ENCODE results near the gene MAP3K10. TPM values are rescaled to one million over a fixed set of nuclear protein-coding genes. Genes with fewer than 3 reads are reported as not detected.

MAP3K10 gene
- total RNA-seq, 1 donor from 2014 or later, result 20.6 TPM

DNA sequence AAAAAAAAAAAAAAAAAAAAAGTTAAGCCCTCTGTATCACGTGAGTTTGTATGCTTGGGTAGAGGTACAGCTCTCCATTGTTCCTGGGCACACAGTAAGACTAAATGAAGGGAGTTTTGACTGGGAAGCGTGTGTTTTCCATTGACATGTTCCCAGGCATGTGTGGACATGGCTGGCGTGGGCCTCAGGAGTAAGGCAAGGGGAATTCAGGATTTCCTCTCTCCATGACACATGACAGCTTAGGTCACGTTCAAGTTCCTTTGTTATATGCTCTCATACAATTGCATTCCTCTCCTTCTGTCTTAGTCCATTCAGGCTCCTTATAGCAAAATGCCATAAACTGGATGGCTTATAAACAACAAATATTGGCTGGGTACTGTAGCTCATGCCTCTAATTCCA, 17.1 kb upstream of the MAP3K10 start:
- peaks cover 11% of the 10 kb centered on the region for H3K27me3 Mint-ChIP-seq (ENCODE audit: unreplicated experiment)
- no peak for DNase-seq (ENCODE audit: low spot score)

DNA sequence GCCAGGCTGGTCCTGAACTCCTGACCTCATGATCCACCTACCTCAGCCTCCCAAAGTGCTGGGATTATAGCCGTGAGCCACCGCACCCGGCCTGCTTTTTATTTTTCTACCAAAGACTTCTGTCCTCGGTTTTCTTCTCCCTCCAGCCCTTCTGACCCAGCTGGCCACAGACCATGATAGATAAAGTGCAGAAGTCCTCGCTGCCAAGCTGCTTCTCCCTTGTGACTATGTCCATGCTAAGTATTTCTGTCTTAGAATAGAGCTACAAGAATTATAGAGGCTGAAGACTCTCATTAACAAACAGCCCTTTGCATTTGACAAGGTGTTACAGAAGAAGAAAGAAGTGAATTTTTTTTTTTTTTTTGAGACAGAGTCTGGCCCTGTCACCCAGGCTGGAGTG, 15.4 kb upstream of the MAP3K10 start:
- peaks cover under 1% of the 10 kb centered on the region for H3K36me3 Mint-ChIP-seq (ENCODE audit: low read depth, unreplicated experiment)
- DNase-seq (ENCODE audit: low spot score), result no peak
- H3K27me3 Mint-ChIP-seq (ENCODE audit: unreplicated experiment), result peaks cover 6% of the 10 kb centered on the region
- H3K9me3 Mint-ChIP-seq (ENCODE audit: unreplicated experiment), result no peaks in the 10 kb centered on the region
- peaks cover 5% of the 10 kb centered on the region for H3K4me1 Mint-ChIP-seq (ENCODE audit: unreplicated experiment)
- no peak overlapping the region for H3K4me3 Mint-ChIP-seq (ENCODE audit: unreplicated experiment)
- H3K27ac Mint-ChIP-seq (ENCODE audit: unreplicated experiment), result no peak overlapping the region
- TF ChIP-seq, protein P1, sequence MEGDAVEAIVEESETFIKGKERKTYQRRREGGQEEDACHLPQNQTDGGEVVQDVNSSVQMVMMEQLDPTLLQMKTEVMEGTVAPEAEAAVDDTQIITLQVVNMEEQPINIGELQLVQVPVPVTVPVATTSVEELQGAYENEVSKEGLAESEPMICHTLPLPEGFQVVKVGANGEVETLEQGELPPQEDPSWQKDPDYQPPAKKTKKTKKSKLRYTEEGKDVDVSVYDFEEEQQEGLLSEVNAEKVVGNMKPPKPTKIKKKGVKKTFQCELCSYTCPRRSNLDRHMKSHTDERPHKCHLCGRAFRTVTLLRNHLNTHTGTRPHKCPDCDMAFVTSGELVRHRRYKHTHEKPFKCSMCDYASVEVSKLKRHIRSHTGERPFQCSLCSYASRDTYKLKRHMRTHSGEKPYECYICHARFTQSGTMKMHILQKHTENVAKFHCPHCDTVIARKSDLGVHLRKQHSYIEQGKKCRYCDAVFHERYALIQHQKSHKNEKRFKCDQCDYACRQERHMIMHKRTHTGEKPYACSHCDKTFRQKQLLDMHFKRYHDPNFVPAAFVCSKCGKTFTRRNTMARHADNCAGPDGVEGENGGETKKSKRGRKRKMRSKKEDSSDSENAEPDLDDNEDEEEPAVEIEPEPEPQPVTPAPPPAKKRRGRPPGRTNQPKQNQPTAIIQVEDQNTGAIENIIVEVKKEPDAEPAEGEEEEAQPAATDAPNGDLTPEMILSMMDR (IDR thresholded peaks at IDR 0.05; ENCODE audit: unreplicated experiment), result no peak

More for the DNA sequence above, 17.1 kb upstream of the MAP3K10 start:
- TF ChIP-seq, protein P1 (IDR thresholded peaks at IDR 0.05; ENCODE audit: unreplicated experiment), result no peak
- Mint-ChIP-seq H3K27ac (ENCODE audit: unreplicated experiment) (no peak overlapping the region), H3K9me3 (ENCODE audit: unreplicated experiment) (no peaks in the 10 kb centered on the region), H3K4me3 (ENCODE audit: unreplicated experiment) (no peak overlapping the region), H3K4me1 (ENCODE audit: unreplicated experiment) (peaks cover 5% of the 10 kb centered on the region), H3K36me3 (ENCODE audit: low read depth, unreplicated experiment) (peaks cover 3% of the 10 kb centered on the region)

DNA sequence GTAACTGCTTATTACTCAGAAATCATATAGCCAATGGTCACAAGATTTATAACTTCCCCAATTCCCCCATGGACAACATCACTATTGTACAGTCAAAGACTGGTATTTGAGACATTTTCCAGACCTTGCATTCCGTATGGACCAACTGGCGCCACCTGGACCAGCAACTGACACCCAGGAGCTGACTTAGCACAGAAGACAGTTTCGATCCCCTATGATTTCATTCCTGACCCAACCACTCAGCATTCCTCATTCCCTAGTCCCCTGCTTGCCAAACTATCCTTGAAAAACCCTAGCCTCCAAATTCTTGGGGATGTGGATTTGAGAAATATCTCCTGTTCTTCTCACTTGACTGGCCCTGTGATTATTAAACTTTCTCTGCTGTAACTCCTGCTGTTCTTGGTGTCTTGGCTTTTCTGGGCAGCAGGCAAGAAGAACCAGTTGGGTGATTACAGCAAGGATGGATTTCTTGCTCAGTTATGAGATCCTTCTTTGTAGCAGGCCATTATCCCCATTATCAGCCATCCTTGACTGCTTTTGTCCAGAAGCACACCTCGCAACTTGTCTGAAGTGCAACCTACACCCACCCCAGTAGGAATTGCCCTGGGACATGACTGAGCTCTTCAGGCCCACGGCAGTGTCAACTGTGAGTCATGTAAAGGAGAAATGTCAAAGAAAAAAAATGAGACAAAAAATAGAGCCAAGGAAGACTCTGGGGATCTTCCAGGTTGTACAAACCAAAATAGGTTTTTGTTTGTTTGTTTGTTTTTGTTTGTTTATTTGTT, 13.7 kb upstream of the MAP3K10 start:
- peaks cover 5% of the 10 kb centered on the region for H3K27me3 Mint-ChIP-seq (ENCODE audit: unreplicated experiment)
- H3K27ac Mint-ChIP-seq (ENCODE audit: unreplicated experiment), result no peak overlapping the region
- peaks cover 5% of the 10 kb centered on the region for H3K4me1 Mint-ChIP-seq (ENCODE audit: unreplicated experiment)
- H3K36me3 Mint-ChIP-seq (ENCODE audit: low read depth, unreplicated experiment), result no peaks in the 10 kb centered on the region
- H3K9me3 Mint-ChIP-seq (ENCODE audit: unreplicated experiment), result no peaks in the 10 kb centered on the region
- DNase-seq (ENCODE audit: low spot score), result no peak
- TF ChIP-seq, protein P1 (IDR thresholded peaks at IDR 0.05; ENCODE audit: unreplicated experiment), result no peak
- H3K4me3 Mint-ChIP-seq (ENCODE audit: unreplicated experiment), result no peak overlapping the region

DNA sequence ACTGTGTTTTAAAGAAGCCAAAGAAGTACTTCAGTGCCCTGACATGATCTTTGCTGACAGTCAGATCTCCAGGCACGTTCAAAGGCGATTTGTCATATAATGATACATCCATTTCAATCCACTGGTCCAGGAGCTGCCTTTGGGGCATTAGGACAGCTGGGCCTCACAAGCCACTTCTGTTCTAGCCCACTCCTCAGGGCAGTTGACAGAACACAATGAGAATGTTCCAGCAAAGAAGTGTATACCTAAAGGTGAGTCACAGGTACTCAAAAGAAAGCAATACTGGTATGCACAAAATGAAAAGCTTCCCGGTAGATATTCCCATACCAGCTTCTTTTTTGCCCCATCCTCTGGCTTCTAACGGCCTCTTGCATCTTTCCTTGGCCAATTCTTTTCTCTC, 12.5 kb upstream of the MAP3K10 start:
- Mint-ChIP-seq H3K4me3 (ENCODE audit: unreplicated experiment) (no peak overlapping the region), H3K27ac (ENCODE audit: unreplicated experiment) (no peak overlapping the region), H3K27me3 (ENCODE audit: unreplicated experiment) (peaks cover 5% of the 10 kb centered on the region), H3K9me3 (ENCODE audit: unreplicated experiment) (no peaks in the 10 kb centered on the region), H3K4me1 (ENCODE audit: unreplicated experiment) (peaks cover 5% of the 10 kb centered on the region), H3K36me3 (ENCODE audit: low read depth, unreplicated experiment) (no peaks in the 10 kb centered on the region)
- DNase-seq (ENCODE audit: low spot score), result no peak
- TF ChIP-seq, protein P1 (IDR thresholded peaks at IDR 0.05; ENCODE audit: unreplicated experiment), result no peak

DNA sequence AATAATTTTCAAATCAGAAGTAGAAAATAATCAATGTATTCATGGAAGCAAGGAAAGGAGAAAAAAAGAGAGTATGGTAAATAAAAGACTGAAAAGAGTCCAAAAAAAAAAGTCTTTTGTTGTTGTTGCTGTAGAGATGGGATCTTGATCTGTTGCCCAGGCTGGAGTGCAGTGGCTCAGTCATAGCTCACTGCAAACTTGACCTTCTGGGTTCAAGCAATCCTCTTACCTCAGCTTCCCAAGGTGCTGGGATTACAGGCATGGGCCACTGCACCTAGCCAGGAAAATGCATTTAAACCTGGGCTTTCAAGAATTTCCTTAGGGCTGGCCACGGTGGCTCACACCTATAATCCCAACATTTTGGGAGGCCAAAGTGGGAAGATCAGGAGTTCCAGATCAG, 7.0 kb upstream of the MAP3K10 start:
- Mint-ChIP-seq H3K27me3 (ENCODE audit: unreplicated experiment) (no peaks in the 10 kb centered on the region), H3K4me1 (ENCODE audit: unreplicated experiment) (no peaks in the 10 kb centered on the region), H3K4me3 (ENCODE audit: unreplicated experiment) (no peak overlapping the region), H3K9me3 (ENCODE audit: unreplicated experiment) (no peaks in the 10 kb centered on the region), H3K36me3 (ENCODE audit: low read depth, unreplicated experiment) (no peaks in the 10 kb centered on the region), H3K27ac (ENCODE audit: unreplicated experiment) (no peak overlapping the region)
- TF ChIP-seq, protein P1 (IDR thresholded peaks at IDR 0.05; ENCODE audit: unreplicated experiment), result no peak
- DNase-seq (ENCODE audit: low spot score), result no peak

Data from endothelial cell (in vitro differentiated cells).